ENCODE results near the gene CEMP1. TPM values are rescaled to one million over a fixed set of nuclear protein-coding genes. Genes with fewer than 3 reads are reported as not detected.

Gene CEMP1
- total RNA-seq, 1 donor from 2014 or later = not detected

- no peak for DNase-seq
- intact Hi-C loops (cut with micrococcal nuclease) = no loop called here
- ATAC-seq = no peak
Measured at GRCh38 chr16:2508722-2509400, 22.3 kb downstream of the CEMP1 start.

GRCh38 chr16:2507665-2508064 lies 23.5 kb downstream of the CEMP1 start:
- peak; percentile 74 for DNase-seq
- ATAC-seq = peak; percentile 62
- intact Hi-C loops (cut with micrococcal nuclease) = no loop called here

- DNase-seq (peak; percentile 67), ATAC-seq (peak; percentile 52)
- intact Hi-C loops (cut with micrococcal nuclease) = no loop called here
Measured at GRCh38 chr16:2507052-2507659, 24.1 kb downstream of the CEMP1 start.

GRCh38 chr16:2505695-2506094 lies 25.5 kb downstream of the CEMP1 start:
- intact Hi-C loops (cut with micrococcal nuclease) = no loop called here
- DNase-seq (no peak), ATAC-seq (no peak)

- ATAC-seq (no peak), DNase-seq (peak; percentile 28)
- intact Hi-C loops (cut with micrococcal nuclease) = no loop called here
Measured at GRCh38 chr16:2501946-2502895, 29.0 kb downstream of the CEMP1 start.

GRCh38 chr16:2500918-2501750 lies 30.1 kb downstream of the CEMP1 start:
- peak; percentile 80 for ATAC-seq
- DNase-seq = peak; percentile 91
- intact Hi-C loops (cut with micrococcal nuclease) = no loop called here

GRCh38 chr16:2500430-2500917 lies 30.7 kb downstream of the CEMP1 start:
- intact Hi-C loops (cut with micrococcal nuclease) = no loop called here
- ATAC-seq (no peak), DNase-seq (peak; percentile 37)

- intact Hi-C loops (cut with micrococcal nuclease) = loop anchor here (10.0 kb wide), 1 partner anchor 165 kb away; no protein-coding TSS in a partner anchor
- DNase-seq (no peak), ATAC-seq (no peak)
Measured at GRCh38 chr16:2499890-2500429, 31.2 kb downstream of the CEMP1 start.

GRCh38 chr16:2499454-2499853 lies 31.8 kb downstream of the CEMP1 start:
- DNase-seq (no peak), ATAC-seq (no peak)
- intact Hi-C loops (cut with micrococcal nuclease) = loop anchor here (10.0 kb wide), 1 partner anchor 165 kb away; no protein-coding TSS in a partner anchor

- intact Hi-C loops (cut with micrococcal nuclease) = loop anchor here (10.0 kb wide), 1 partner anchor 164 kb away; no protein-coding TSS in a partner anchor
- ATAC-seq = peak; percentile 55
- peak; percentile 78 for DNase-seq
Measured at GRCh38 chr16:2498531-2499253, 32.5 kb downstream of the CEMP1 start.

- peak; percentile 36 for DNase-seq
- intact Hi-C loops (cut with micrococcal nuclease) = loop anchor here (10.0 kb wide), 1 partner anchor 163 kb away; no protein-coding TSS in a partner anchor
- no peak for ATAC-seq
Measured at GRCh38 chr16:2497695-2498484, 33.3 kb downstream of the CEMP1 start.

GRCh38 chr16:2497116-2497630 lies 34.0 kb downstream of the CEMP1 start:
- DNase-seq (peak; percentile 89), ATAC-seq (peak; percentile 69)
- intact Hi-C loops (cut with micrococcal nuclease) = loop anchor here (10.0 kb wide), 1 partner anchor 162 kb away; no protein-coding TSS in a partner anchor

- ATAC-seq (no peak), DNase-seq (peak; percentile 29)
- intact Hi-C loops (cut with micrococcal nuclease) = loop anchor here (10.0 kb wide), 1 partner anchor 162 kb away; no protein-coding TSS in a partner anchor
Measured at GRCh38 chr16:2496223-2497115, 34.7 kb downstream of the CEMP1 start.

GRCh38 chr16:2495041-2495440 lies 36.2 kb downstream of the CEMP1 start:
- intact Hi-C loops (cut with micrococcal nuclease) = loop anchor here (10.0 kb wide), 1 partner anchor 160 kb away; no protein-coding TSS in a partner anchor
- DNase-seq (no peak), ATAC-seq (no peak)

- DNase-seq (no peak), ATAC-seq (no peak)
- intact Hi-C loops (cut with micrococcal nuclease) = loop anchor here (10.0 kb wide), 1 partner anchor 160 kb away; no protein-coding TSS in a partner anchor
Measured at GRCh38 chr16:2494616-2495015, 36.6 kb downstream of the CEMP1 start.

Measured in left ventricle myocardium superior (tissue), 1 donor.